ENCODE data around the gene FAM120AOS.

DNA sequence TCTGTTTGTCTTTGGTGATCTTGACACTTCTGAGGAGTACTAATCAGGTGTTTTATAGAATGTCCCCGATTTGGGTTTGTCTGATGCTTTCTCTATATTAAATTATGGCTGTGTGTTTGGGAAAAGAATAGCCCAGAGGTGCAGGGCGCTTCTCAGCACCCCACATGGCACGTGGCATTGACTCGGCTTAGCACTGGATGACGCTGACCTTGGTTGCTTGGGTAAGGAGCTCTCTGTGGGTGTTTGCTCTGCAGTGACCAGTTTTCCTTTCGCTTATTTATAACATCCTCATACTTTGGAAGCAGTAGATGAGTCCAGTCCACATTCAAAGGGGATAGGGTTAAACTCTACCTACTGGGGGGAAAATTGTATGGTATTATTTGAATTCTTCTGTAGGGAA is 12.5 kb upstream of the FAM120AOS start:
- TF ChIP-seq, protein P1, sequence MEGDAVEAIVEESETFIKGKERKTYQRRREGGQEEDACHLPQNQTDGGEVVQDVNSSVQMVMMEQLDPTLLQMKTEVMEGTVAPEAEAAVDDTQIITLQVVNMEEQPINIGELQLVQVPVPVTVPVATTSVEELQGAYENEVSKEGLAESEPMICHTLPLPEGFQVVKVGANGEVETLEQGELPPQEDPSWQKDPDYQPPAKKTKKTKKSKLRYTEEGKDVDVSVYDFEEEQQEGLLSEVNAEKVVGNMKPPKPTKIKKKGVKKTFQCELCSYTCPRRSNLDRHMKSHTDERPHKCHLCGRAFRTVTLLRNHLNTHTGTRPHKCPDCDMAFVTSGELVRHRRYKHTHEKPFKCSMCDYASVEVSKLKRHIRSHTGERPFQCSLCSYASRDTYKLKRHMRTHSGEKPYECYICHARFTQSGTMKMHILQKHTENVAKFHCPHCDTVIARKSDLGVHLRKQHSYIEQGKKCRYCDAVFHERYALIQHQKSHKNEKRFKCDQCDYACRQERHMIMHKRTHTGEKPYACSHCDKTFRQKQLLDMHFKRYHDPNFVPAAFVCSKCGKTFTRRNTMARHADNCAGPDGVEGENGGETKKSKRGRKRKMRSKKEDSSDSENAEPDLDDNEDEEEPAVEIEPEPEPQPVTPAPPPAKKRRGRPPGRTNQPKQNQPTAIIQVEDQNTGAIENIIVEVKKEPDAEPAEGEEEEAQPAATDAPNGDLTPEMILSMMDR (IDR thresholded peaks at IDR 0.05): no peak
- no peak for TF ChIP-seq POLR2A (IDR thresholded peaks at IDR 0.05)

Measured in lower leg skin (tissue), 3 donors.